ENCODE data around the gene KCNAB2.

Gene KCNAB2

GRCh38 chr1:6030547-6031261 lies 15.0 kb upstream of the KCNAB2 start:
- no peak for DNase-seq (ENCODE audit: low spot score)

GRCh38 chr1:6033124-6033523 lies 12.6 kb upstream of the KCNAB2 start:
- DNase-seq (ENCODE audit: low spot score), result no peak

- DNase-seq (ENCODE audit: low spot score), result peak; percentile 75
Measured at GRCh38 chr1:6033986-6034749, 11.5 kb upstream of the KCNAB2 start.

- no peak for DNase-seq (ENCODE audit: low spot score)
Measured at GRCh38 chr1:6034750-6035096, 11.0 kb upstream of the KCNAB2 start.

- DNase-seq (ENCODE audit: low spot score), result no peak
Measured at GRCh38 chr1:6035303-6035702, 10.4 kb upstream of the KCNAB2 start.

- DNase-seq (ENCODE audit: low spot score), result no peak
Measured at GRCh38 chr1:6035719-6036118, 10.0 kb upstream of the KCNAB2 start.

- no peak for DNase-seq (ENCODE audit: low spot score)
Measured at GRCh38 chr1:6037338-6037762, 8.3 kb upstream of the KCNAB2 start.

GRCh38 chr1:6038603-6039002 lies 7.1 kb upstream of the KCNAB2 start:
- DNase-seq (ENCODE audit: low spot score), result no peak

GRCh38 chr1:6039031-6039430 lies 6.7 kb upstream of the KCNAB2 start:
- DNase-seq (ENCODE audit: low spot score), result no peak

GRCh38 chr1:6040444-6040843 lies 5.2 kb upstream of the KCNAB2 start:
- no peak for DNase-seq (ENCODE audit: low spot score)

GRCh38 chr1:6040861-6041415 lies 4.8 kb upstream of the KCNAB2 start:
- DNase-seq (ENCODE audit: low spot score), result no peak

- DNase-seq (ENCODE audit: low spot score), result peak; percentile 86
Measured at GRCh38 chr1:6041432-6042062, 4.1 kb upstream of the KCNAB2 start.

GRCh38 chr1:6043561-6043960 lies 2.1 kb upstream of the KCNAB2 start:
- DNase-seq (ENCODE audit: low spot score), result no peak

GRCh38 chr1:6044481-6045109 lies 1.1 kb upstream of the KCNAB2 start:
- no peak for DNase-seq (ENCODE audit: low spot score)

GRCh38 chr1:6045110-6045502 lies 582 bp upstream of the KCNAB2 start:
- DNase-seq (ENCODE audit: low spot score), result no peak

GRCh38 chr1:6046279-6046678 lies 591 bp downstream of the KCNAB2 start:
- DNase-seq (ENCODE audit: low spot score), result no peak

GRCh38 chr1:6048179-6048867 lies 2.6 kb downstream of the KCNAB2 start:
- DNase-seq (ENCODE audit: low spot score), result no peak

GRCh38 chr1:6049419-6049818 lies 3.7 kb downstream of the KCNAB2 start:
- no peak for DNase-seq (ENCODE audit: low spot score)

GRCh38 chr1:6051423-6051822 lies 5.7 kb downstream of the KCNAB2 start:
- no peak for DNase-seq (ENCODE audit: low spot score)

GRCh38 chr1:6052543-6053205 lies 7.0 kb downstream of the KCNAB2 start:
- DNase-seq (ENCODE audit: low spot score), result peak; percentile 65

- no peak for DNase-seq (ENCODE audit: low spot score)
Measured at GRCh38 chr1:6053206-6053546, 7.5 kb downstream of the KCNAB2 start.

All from D341Med (cell line).